Raji (cell line): ENCODE results near the gene MTERF4.

Source experiments
- POLR2A ChIP-seq: IDR thresholded peaks from 2 replicates; pipeline ENCODE4 v1.6.1; 2011; ENCODE audit warnings: low read depth, low read length, control low read depth; ENCODE audit not compliant: insufficient read depth

The MTERF4 gene

DNA sequence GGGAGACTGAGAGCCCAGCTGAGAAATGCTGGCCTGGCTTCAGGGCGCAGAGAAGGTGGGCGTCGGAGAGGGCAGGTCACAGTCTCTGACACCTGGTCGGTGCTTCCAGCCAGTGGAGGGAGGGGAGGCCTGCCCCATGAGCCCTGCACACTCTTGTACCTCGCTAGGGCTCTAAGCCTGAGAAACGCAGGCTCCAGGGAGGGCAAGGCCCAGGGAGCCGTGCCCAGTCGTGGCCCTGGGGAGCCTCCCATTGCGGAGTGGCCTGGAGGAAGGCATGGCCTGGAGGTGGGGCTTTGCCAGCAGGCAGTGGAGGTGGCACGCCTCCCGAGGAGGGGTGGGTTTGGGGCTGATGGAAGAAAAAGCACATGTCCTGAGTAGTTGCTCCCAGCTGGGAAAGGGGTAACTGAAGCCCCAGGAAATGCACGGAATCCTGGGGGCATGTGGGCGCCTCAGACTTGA lies 39.0 kb downstream of the MTERF4 start:
- no peak for TF ChIP-seq POLR2A

DNA sequence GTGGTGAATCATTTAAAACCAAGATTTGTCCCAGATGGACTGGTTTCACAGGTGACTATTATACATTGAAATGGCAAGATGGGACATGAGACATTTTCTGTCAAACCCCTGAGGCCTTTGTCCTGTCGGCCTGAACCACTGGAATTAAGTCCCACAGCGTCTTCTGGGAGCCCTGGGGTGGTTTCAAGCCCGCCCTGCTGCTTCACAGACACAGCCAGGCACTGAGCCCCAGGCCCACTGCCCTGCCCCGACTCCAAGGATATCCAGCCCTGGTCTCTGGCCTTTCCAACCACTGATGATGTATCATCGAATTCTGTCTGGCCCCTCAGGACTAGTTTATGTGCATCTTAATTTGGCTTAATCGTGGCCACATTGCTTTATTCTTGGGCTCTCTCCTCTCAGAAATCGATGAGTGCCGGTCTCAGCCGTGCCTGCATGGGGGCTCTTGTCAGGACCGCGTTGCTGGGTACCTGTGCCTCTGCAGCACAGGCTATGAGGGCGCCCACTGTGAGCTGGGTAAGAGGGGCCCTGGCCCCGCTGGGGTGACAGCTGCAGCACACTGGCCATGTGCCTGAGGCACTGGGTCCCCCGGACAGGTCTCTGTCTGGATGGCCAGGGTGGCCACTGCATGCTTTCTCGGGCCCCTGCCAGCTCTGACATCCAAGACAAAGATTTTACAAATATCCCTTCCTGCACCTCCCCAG lies 39.5 kb downstream of the MTERF4 start:
- no peak for TF ChIP-seq POLR2A

GRCh38 chr2:241061275-241061674 lies 40.8 kb downstream of the MTERF4 start:
- TF ChIP-seq POLR2A = no peak

- TF ChIP-seq POLR2A = no peak
Measured at GRCh38 chr2:241053576-241054251, 48.4 kb downstream of the MTERF4 start.

DNA sequence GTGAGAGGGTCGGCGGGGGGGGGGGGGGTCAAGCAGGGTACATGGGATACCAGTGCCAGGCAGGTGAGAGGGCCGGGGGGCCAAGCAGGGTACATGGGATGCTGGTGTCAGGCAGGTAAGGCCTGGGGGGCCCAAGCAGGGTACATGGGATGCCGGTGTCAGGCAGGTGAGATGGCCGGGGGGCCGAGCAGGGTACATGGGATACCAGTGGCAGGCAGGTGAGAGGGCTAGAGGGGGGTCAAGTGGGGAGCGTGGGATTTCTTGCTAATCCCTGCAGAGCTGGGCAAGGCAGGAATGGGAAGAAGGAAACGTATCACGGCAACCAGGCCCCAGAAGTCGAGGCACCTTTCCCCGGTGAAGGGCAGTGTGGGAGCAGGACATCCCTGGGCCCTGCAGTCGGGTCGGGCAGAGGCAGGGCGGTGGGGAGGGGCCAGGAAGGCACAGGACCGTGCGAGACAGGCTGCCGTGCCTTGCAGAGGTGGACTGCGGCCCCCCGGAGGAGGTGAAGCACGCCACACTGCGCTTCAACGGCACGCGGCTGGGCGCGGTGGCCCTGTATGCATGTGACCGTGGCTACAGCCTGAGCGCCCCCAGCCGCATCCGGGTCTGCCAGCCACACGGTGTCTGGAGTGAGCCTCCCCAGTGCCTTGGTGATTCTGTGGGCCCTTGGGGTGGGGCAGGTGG lies 49.3 kb downstream of the MTERF4 start:
- no peak for TF ChIP-seq POLR2A

GRCh38 chr2:241051578-241052487 lies 50.3 kb downstream of the MTERF4 start:
- no peak for TF ChIP-seq POLR2A

GRCh38 chr2:241050624-241051577 lies 51.2 kb downstream of the MTERF4 start:
- TF ChIP-seq POLR2A = no peak

- no peak for TF ChIP-seq POLR2A
Measured at GRCh38 chr2:241049739-241050623, 52.1 kb downstream of the MTERF4 start.

- TF ChIP-seq POLR2A = no peak
Measured at GRCh38 chr2:241048949-241049343, 53.1 kb downstream of the MTERF4 start.

- no peak for TF ChIP-seq POLR2A
Measured at GRCh38 chr2:241048149-241048948, 53.7 kb downstream of the MTERF4 start.

DNA sequence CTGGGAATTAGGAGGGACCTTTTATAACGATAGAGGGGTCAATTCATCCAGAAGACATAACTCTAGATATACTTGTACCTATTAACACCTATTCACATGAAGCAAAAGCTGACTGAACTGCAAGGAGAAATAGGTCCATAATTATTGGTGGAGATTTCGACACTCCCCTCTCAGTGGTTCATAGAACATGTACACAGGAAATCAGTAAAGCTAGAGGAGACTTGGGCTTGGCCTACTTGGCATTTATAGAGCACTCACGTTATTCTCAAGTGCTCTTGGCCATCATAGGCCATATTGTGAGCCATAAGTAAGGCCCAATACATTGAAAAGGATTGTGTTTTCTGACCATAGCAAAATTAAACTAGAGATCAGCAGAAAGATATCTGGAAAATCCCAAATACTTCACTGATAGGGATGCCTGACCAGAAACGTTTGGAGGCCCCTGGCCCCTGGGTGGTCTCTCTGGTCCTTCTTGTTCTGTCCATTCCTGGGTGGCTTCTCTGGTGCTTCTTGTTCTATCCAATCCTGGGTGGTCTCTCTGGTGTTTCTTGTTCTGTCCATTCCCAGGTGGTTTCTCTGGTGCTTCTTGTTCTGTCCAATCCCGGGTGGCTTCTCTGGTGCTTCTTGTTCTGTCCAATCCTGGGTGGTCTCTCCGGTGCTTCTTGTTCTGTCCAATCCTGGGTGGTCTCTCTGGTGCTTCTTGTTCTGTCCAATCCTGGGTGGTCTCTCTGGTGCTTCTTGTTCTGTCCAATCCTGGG lies 54.7 kb downstream of the MTERF4 start:
- TF ChIP-seq POLR2A = no peak
